OCI-LY7 (cell line): ENCODE results near the gene IL12B.
"Not testable (repeated sequence)": the region's sequence is repeated elsewhere in the genome, so short reads cannot be mapped to it uniquely, and the experiment has no call there.

Experiments
- EZH2phosphoT487 ChIP-seq: fragments of 200-600 bp; sonication (generic); IDR thresholded peaks from 2 replicates; pipeline ENCODE4 v1.6.1; 2018; ENCODE audit warnings: low read depth, borderline replicate concordance, mild to moderate bottlenecking, mixed run types, antibody characterized with exemption, low read length, moderate library complexity, mixed read lengths
- TF ChIP-seq, protein P1 (sequence below): fragments of 200-600 bp; sonication (generic); conservative IDR thresholded peaks from 2 replicates; pipeline ENCODE4 v1.5.1; 2014; ENCODE audit warnings: mild to moderate bottlenecking, antibody characterized with exemption, low read length, moderate library complexity, mixed read lengths

DNA sequence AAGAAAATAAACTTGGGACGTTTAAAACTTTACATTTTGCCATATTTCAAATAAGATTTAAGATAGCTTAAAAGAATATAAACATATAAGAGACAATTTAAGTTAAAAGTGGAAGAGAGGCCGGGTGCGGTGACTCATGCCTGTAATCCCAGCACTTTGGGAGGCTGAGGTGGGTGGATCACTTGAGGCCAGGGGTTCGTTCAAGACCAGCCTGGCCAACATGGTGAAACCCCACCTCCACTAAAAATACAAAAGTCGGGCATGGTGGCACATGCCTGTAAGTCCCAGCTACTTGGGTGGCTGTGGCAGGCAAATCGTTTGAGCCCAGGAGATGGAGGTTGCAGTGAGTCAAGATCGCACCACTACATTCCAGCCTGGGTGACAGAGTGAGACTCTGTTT is 29.6 kb upstream of the IL12B start:
- TF ChIP-seq, protein P1, sequence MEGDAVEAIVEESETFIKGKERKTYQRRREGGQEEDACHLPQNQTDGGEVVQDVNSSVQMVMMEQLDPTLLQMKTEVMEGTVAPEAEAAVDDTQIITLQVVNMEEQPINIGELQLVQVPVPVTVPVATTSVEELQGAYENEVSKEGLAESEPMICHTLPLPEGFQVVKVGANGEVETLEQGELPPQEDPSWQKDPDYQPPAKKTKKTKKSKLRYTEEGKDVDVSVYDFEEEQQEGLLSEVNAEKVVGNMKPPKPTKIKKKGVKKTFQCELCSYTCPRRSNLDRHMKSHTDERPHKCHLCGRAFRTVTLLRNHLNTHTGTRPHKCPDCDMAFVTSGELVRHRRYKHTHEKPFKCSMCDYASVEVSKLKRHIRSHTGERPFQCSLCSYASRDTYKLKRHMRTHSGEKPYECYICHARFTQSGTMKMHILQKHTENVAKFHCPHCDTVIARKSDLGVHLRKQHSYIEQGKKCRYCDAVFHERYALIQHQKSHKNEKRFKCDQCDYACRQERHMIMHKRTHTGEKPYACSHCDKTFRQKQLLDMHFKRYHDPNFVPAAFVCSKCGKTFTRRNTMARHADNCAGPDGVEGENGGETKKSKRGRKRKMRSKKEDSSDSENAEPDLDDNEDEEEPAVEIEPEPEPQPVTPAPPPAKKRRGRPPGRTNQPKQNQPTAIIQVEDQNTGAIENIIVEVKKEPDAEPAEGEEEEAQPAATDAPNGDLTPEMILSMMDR: not testable (repeated sequence)
- not testable (repeated sequence) for TF ChIP-seq EZH2phosphoT487
